NCI-H146 treated with DMSO at 0.1 percent for 48 hours (cell line): ENCODE data around the gene CD40.

ENCODE experiments used
- DNase-seq: peaks from one replicate; lab custom pipeline; 2025; ENCODE audit not compliant: unreplicated experiment; lab: John Stamatoyannopoulos, UW

The CD40 gene

DNA sequence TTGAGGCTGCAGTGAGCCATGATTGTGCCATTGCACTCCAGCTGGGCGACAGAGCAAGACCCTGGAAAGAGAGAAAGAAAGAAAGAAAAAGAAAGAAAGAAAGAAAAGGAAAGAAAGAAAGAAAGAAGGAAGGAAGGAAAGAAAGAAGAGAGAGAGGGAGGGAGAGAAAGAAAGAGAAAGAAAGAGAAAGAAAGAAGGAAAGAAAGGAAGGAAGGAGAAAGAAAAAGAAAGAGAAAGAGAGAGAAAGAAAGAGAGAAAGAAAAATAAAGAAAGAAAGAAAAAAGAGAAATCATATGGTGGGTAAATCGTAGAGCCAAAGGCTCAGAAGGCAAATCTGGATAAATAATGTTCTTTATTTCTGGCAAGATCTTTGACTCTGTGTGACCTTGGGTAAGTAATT, 53.4 kb downstream of the CD40 start:
- DNase-seq, result no peak

- DNase-seq, result no peak
These were observed 53.8 kb downstream of the CD40 start for GRCh38 chr20:46171909-46172308.

DNA sequence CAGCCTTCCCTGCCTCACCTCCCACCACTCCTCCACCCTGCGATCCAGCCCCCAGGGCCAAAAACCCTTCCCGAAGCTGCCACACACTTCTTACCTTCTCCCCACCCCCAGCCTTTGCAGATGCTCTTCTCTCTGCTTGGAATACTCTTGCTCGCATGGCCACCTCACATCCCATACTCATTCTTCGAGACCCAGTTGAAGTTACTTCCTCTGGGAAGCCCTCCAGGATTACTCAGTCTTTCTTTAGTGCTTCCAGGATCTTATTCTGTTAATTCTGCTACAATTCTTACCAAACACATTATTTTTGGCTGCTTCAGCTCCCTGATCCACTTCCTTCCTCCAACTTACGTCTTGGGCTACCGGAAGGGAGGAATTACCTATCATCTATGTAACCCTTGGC, 54.3 kb downstream of the CD40 start:
- DNase-seq, result no peak

GRCh38 chr20:46172961-46173536, 54.9 kb downstream of the CD40 start:
- no peak for DNase-seq

DNA sequence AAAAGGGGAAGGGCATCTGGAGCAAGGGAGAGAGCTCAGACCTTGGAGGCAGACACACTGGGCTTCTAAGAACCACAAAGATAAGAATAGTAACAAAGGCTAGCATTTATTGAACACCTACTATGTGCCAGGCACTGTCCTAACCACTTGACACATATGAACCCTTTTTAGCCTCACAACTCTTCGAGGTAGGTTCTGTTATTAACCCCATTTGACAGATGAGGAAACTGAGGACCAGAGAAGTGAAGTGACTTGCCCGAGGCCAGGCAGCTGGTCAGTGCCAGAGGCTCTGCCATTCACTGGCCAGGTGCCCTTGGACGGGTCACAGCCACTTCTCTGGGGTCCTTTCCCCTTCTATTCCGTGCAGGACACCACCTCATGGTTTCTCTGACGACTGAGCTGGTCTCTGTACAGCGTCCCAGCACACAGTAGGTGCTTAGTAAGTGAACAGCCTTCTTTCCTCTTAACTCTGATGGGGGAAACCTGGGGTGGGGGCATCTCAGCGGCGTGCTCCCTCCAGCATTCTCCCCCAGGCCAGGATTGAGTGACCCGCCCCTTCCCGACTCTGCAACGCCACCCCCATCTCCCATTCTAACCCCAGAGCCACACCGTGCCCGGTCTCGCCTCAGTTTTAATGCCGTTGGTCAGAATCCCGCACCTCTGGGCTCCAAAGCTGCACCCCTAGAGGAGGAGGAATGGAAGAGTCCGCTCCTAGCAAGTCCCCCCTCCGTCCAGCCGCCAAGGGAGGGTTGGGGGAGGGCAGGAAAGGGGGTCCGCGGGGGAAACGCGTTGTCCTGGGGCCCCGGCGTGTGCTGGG, 55.7 kb downstream of the CD40 start:
- DNase-seq, result no peak

DNA sequence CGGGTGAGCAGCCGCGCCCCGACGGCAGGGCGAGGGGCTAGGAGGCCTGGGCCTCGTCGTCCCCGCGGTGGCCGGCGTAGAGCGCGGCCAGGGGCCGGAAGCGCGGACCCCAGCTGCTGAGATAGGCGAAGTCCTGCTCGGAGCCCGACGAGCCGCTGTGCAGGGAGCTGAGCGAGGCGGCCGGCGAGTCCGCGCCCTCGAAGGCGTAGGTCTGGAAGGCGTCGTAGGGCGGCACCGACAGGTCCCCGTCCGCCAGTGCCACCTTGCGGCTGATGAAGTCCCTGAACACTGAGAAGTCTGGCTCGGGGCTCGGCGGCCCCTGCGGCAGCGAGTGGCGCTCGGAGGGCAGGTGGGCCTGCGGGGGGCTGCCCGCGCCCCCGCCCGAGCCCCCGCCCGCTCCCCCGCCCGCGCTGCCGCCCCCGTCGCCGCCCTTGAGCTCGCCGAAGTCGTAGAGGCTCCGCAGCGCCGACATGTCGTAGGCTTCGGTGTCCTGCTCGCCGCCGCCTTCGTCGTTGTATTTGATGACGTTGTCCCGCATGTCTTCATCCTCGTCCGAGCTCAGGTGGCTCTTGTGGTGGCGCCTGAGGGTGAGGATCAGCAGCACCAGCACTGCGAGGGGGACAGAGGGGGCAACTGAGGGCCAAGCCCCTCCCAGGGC, 56.5 kb downstream of the CD40 start:
- DNase-seq, result peak; percentile 71

- no peak for DNase-seq
These were observed 57.0 kb downstream of the CD40 start for GRCh38 chr20:46175127-46175494.

DNA sequence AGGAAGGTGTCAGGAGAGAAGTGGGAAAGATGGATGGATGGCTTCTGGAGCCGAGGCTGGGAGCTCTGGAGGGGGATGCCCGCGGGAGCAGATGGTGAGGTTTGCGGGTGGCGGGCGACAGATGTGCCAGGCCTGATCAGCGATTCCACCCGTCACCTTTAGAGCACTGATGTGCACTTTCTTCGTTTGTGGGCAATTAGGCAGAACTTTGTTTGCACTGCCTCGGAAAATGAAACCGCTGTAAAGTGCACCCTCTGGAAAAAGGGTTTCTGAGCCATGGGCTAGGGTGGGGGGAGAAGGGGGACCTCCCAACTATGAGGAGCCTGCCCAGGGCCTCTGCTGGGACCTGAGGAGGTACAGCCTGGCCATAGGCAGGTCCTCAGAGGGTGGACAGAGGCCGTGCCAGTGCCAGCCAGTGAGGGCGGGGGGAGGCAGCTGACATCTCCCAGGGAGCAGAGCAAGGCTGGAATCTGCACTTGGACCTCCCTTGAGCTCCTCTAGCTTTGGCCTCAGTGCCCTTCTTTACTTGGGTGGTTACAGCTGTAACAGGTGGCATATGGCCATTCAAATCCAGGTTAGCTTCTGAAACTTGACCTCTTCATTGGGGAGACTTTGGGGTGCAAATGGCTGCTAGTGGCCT, 58.7 kb downstream of the CD40 start:
- no peak for DNase-seq

DNA sequence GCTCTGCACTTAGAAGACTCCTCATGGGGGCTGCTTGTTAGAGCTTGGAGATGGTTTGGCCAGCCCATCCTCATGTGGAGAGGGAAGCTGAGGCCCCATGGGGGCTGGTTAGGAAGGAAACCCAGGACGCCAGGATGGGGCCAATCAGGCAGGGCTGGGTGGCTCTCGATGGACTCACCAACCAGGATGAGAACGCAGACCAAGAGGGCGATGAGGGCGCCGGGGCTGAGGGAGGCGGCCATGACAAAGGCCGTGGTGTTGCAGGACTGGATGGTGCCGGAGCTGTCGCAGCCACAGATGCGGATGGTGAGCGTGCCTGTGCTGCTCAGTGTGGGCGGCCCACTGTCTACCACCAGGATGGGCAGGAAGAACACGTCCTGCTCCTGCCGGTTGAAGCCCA, 59.7 kb downstream of the CD40 start:
- DNase-seq, result no peak

DNA sequence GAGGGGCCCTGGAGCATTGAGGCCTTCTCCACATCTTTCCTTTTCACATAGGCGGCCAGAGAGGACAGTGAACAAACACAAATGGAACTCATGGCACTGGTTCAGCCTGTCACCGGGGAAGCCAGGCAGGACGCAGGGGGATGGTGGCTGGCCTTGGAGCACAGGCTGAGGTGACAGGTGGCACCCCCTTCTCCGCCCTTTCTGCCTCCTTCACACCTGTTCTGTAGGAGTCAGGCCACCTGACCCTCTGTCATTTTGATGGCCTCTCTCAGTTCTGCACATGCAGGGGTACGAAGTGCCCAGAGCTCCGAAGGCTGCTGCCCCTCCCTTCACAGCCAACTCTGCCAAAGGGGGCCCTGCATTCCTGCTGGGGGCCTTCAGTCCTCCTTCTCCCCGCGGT, 60.8 kb downstream of the CD40 start:
- no peak for DNase-seq
